GM06990 (cell line): ENCODE data around the gene TMEM145.

ENCODE experiments used
- DNase-seq: peaks from one replicate; pipeline ENCODE4 v3.0.0-alpha.2; 2011; ENCODE audit not compliant: insufficient read length; ENCODE audit errors: extremely low read depth
- H3K27me3 ChIP-seq: replicated peaks from 2 replicates; pipeline ENCODE4 v1.6.0; 2011; ENCODE audit warnings: low read length; ENCODE audit not compliant: control insufficient read depth, insufficient read depth
- H3K36me3 ChIP-seq: 2 replicates; pipeline ENCODE4 v1.5.1; 2011; ENCODE audit warnings: low read length; ENCODE audit not compliant: control insufficient read depth, insufficient read depth
- H3K4me3 ChIP-seq: replicated peaks from 2 replicates; pipeline ENCODE4 v1.5.1; 2011; ENCODE audit warnings: low read depth, mild to moderate bottlenecking, control low read depth, low read length
- CTCF ChIP-seq: IDR thresholded peaks from 2 replicates; pipeline ENCODE4 v1.5.1; 2011; ENCODE audit warnings: low read length, control low read depth, mild to moderate bottlenecking, inconsistent platforms; ENCODE audit not compliant: insufficient read depth, poor library complexity, severe bottlenecking

TMEM145 gene

DNA sequence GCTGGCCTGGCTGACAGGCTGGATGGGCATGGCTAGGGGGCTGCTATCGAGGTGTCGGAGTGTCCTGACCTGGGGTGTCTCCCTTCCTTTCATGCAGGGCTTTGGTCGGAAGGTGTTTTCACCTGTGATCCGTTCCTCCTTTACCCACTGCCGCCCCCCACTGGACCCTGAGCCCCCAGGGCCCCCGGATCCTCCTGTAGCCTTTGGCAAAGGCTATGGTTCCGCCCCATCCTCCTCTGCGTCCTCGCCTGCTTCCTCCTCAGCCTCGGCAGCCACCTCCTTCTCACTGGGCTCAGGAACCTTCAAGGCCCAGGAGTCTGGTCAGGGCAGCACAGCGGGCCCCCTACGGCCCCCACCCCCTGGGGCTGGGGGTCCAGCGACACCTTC is 23.0 kb upstream of the TMEM145 start:
- peaks cover 56% of the 10 kb centered on the region for H3K36me3 ChIP-seq
- no peak for DNase-seq
- H3K4me3 ChIP-seq: no peak overlapping the region
- no peak for TF ChIP-seq CTCF
- no peaks in the 10 kb centered on the region for H3K27me3 ChIP-seq

GRCh38 chr19:42290523-42291434 is 22.3 kb upstream of the TMEM145 start:
- peak; percentile 81 for TF ChIP-seq CTCF
- no peak for DNase-seq
- Histone ChIP-seq H3K36me3 (peaks cover 59% of the 10 kb centered on the region), H3K27me3 (no peaks in the 10 kb centered on the region), H3K4me3 (no peak overlapping the region)

DNA sequence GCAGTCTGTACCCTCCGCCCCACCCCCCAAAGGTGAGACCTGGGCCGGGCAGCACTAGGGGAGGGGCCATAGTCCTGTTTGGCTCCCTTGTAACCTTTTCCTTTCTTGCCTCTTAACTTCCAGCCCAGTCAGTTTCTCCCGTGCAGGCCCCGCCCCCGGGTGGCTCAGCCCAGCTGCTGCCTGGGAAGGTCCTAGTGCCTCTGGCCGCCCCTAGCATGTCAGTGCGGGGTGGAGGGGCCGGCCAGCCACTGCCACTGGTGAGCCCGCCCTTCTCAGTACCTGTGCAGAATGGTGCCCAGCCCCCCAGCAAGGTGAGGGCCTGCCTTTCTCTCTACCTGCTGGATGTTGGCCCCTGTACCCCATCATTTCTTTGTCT is 21.7 kb upstream of the TMEM145 start:
- no peak overlapping the region for H3K4me3 ChIP-seq
- peaks cover 62% of the 10 kb centered on the region for H3K36me3 ChIP-seq
- H3K27me3 ChIP-seq: no peaks in the 10 kb centered on the region
- no peak for DNase-seq
- no peak for TF ChIP-seq CTCF

DNA sequence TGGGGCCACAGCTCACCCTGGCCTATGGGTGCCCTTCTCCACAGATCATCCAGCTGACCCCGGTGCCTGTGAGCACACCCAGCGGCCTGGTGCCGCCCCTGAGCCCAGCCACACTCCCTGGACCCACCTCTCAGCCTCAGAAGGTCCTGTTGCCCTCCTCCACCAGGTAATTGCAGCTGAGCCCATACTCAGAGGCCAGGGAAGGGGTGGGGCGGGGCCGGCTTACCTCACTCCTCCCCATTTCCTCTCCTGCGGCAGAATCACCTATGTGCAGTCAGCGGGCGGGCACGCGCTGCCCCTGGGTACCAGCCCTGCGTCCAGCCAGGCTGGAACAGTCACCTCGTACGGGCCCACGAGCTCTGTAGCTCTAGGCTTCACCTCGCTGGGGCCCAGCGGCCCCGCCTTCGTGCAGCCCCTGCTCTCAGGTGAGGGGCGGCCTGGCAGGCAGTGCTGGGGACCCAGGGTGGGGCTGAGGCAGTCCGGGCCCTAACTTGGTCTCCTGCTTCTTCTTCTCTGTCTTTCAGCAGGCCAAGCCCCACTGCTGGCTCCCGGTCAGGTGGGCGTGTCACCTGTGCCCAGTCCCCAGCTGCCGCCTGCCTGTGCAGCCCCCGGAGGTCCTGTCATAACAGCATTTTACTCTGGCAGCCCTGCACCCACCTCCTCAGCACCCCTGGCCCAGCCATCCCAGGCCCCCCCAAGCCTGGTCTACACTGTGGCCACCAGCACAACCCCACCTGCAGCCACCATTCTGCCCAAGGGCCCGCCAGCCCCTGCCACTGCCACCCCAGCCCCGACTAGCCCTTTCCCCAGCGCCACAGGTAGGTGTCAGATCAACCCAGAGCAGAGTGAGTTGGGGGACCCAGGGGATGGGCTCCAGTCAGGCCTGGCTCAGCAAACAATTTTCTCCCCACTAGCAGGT is 20.8 kb upstream of the TMEM145 start:
- no peaks in the 10 kb centered on the region for H3K27me3 ChIP-seq
- peaks cover 62% of the 10 kb centered on the region for H3K36me3 ChIP-seq
- H3K4me3 ChIP-seq: no peak overlapping the region
- no peak for TF ChIP-seq CTCF
- DNase-seq: no peak

GRCh38 chr19:42292963-42293362 is 20.1 kb upstream of the TMEM145 start:
- H3K36me3 ChIP-seq: peaks cover 56% of the 10 kb centered on the region
- TF ChIP-seq CTCF: no peak
- DNase-seq: no peak
- H3K4me3 ChIP-seq: no peak overlapping the region
- no peaks in the 10 kb centered on the region for H3K27me3 ChIP-seq
